Adrenal gland (tissue), 12 donors: ENCODE results near the gene ARID5B. TPM values are rescaled to one million over a fixed set of nuclear protein-coding genes. Genes with fewer than 3 reads are reported as not detected.

Source experiments
- DNase-seq, 7 donors: peaks; one replicate each; pipeline ENCODE4 v3.0.0-alpha.2; 2019 to 2020
- H3K27ac ChIP-seq, 5 donors: fragments of 200-600 bp; sonication (generic) in 4 of 5; 1 replicate in 3 of 5; 2 replicates in 2 of 5; pipeline versions ENCODE4 v1.5.1 to v1.8.0; 2016 to 2020; ENCODE audit warnings: mild to moderate bottlenecking in 1 of 5
- H3K27me3 ChIP-seq: fragments of 200-600 bp; 2 replicates; pipeline ENCODE4 v1.8.0; 2021
- H3K36me3 ChIP-seq, 2 donors: fragments of 200-600 bp; replicated peaks in 1 of 2; 1 replicate in 1 of 2; 2 replicates in 1 of 2; pipeline versions ENCODE4 v1.5.1 to v1.8.0; 2018 to 2022
- H3K4me1 ChIP-seq, 2 donors: fragments of 200-600 bp; replicated peaks in 1 of 2; 1 replicate in 1 of 2; 2 replicates in 1 of 2; pipeline versions ENCODE4 v1.5.1 to v1.8.0; 2018 to 2021
- H3K4me3 ChIP-seq, 4 donors: fragments of 200-600 bp; sonication (generic) in 3 of 4; one replicate each; pipeline ENCODE4 v1.5.1; 2016 to 2018
- H3K9me3 ChIP-seq, 3 donors: fragments of 200-600 bp; sonication (generic) in 1 of 3; replicated peaks in 1 of 3; 1 replicate in 2 of 3; 2 replicates in 1 of 3; pipeline versions ENCODE4 v1.5.1 to v1.8.0; 2016 to 2021
- POLR2A ChIP-seq, 2 donors: fragments of 450-650 bp; IDR thresholded peaks; one replicate each; pipeline ENCODE4 v1.6.1; 2017; ENCODE audit warnings: antibody characterized with exemption in 2 of 2, mild to moderate bottlenecking in 2 of 2, moderate library complexity in 1 of 2
- WGBS, 4 donors: extraction: QIAGEN DNeasy Blood & Tissue Kit in 2 of 4; methylation state at CpG; one replicate each; pipeline versions ENCODE4 v1.1.5 to v1.1.7; 2013 to 2017; 5-methylcytosine and 5-hydroxymethylcytosine counted together
- intact Hi-C, 2 donors: fragments of 100-400 bp; cut with DNase I; formaldehyde crosslinking; loops; one replicate each; pipeline versions ENCODE4 v1.14.1 to v1.15.0; 2022 to 2023
- polyA plus RNA-seq, 3 donors: library from polyadenylated mRNA; stranded (reverse); fragments of 200-250 nt in 2 of 3; fragments of 350-450 nt in 1 of 3; fragmentation: Illumina TruSeq in 1 of 3; extraction: RNeasy Lipid Tissue Mini Kit (QIAGEN cat#74804) in 1 of 3; gene quantifications; one replicate each; pipeline ENCODE4 v1.2.3, GENCODE V29; 2013 to 2014
- total RNA-seq, 9 donors: library from RNA; depleted of rRNA in 4 of 9; stranded (reverse); fragments of >200 nt in 4 of 9; fragments of 120-200 nt in 1 of 9; fragmentation: NEBNext Ultra II Directional in 1 of 9; extraction: Animal tissue kit (Norgen Biotek cat#: 25700) in 1 of 9; gene quantifications; one replicate each; pipeline versions ENCODE4 v1.1.0 to v1.2.4, GENCODE V29; 2013 to 2023
- TF ChIP-seq, protein P1 (sequence below), 6 experiments: fragments of 450-650 bp in 4 of 6; fragments of 200-600 bp in 2 of 6; sonication (generic) in 1 of 6; IDR thresholded peaks; 1 replicate in 5 of 6; 2 replicates in 1 of 6; pipeline versions ENCODE4 v1.5.1 to v1.8.0; 2016 to 2021; ENCODE audit warnings: antibody characterized with exemption in 6 of 6, mild to moderate bottlenecking in 2 of 6, moderate library complexity in 1 of 6
- donor health status: healthy with polysubstance abuse.
- donor health status: Bipolar disorder and iron deficiency.
- donor health status: DM: yes; HTN: yes; CAD: no.
- donor health status: DM: no; HTN: no; CAD: no.
- donor health status: DM: no; HTN: no; CAD: no.
- donor health status: DM: yes; HTN: yes; CAD: no.

The ARID5B gene
- total and polyA plus RNA-seq, 12 donors, result 5.7 to 42.4 (median 23.8) TPM

DNA sequence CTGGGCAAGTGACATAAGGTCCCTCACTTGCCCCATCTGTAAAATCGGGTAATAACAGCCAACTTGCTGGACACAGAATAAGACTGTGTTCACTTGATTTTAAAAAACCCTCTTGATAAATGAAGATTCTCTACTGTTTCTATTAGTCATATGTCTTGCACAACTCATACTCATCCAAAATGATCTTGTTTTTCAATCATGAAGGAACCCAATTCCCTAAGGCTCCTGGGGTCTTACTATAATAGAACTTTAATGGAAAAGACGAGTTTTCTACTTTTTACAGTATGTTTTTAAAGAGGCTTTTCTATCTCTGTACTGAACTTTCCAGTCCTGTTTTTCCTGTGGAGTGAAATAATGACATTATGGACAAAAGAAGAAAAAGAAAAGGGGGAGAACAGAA, 103.8 kb downstream of the ARID5B start:
- peaks cover 14 to 18% of the 10 kb centered on the region in 2 donors for H3K4me1 ChIP-seq
- TF ChIP-seq POLR2A (IDR thresholded peaks at IDR 0.05), result no peak
- TF ChIP-seq, protein P1, sequence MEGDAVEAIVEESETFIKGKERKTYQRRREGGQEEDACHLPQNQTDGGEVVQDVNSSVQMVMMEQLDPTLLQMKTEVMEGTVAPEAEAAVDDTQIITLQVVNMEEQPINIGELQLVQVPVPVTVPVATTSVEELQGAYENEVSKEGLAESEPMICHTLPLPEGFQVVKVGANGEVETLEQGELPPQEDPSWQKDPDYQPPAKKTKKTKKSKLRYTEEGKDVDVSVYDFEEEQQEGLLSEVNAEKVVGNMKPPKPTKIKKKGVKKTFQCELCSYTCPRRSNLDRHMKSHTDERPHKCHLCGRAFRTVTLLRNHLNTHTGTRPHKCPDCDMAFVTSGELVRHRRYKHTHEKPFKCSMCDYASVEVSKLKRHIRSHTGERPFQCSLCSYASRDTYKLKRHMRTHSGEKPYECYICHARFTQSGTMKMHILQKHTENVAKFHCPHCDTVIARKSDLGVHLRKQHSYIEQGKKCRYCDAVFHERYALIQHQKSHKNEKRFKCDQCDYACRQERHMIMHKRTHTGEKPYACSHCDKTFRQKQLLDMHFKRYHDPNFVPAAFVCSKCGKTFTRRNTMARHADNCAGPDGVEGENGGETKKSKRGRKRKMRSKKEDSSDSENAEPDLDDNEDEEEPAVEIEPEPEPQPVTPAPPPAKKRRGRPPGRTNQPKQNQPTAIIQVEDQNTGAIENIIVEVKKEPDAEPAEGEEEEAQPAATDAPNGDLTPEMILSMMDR (IDR thresholded peaks at IDR 0.05), result no peak
- H3K27me3 ChIP-seq, result no peaks in the 10 kb centered on the region
- DNase-seq, result no peak
- intact Hi-C loops, result no loop called here
- peak overlapping the region; percentile 7 to 73 (median 69) for H3K27ac ChIP-seq
- no peaks in the 10 kb centered on the region for H3K36me3 ChIP-seq
- no peaks in the 10 kb centered on the region for H3K9me3 ChIP-seq
- no peak overlapping the region for H3K4me3 ChIP-seq
- 57 to 63% (median 60%) methylated on average over 2 of the region's 2 CpGs for WGBS, 4 donors

DNA sequence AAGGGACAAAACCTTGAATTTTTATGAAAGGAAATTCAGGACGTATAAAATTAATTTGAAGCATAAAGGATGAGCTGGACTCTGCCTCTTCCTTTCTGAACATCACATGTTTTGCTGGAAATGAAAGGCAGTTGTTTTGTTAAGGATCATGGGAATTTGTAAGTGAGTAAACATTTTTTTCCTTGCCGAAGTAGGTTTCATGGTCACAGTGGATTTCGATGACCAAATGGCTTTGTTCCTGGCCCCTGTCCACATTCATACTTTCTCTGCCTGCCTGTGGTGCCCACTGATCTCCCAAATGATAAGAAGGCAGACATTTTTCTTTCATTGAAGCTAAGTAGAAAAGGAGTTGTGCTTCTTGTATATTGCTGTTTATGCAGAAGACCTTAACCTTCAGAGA, 104.2 kb downstream of the ARID5B start:
- TF ChIP-seq POLR2A (IDR thresholded peaks at IDR 0.05), result no peak
- TF ChIP-seq, protein P1 (IDR thresholded peaks at IDR 0.05), result no peak
- H3K4me3 ChIP-seq, result no peak overlapping the region
- DNase-seq, result peak; percentile 42 to 82 (median 75)
- peak overlapping the region; percentile 7 to 73 (median 56) for H3K27ac ChIP-seq
- intact Hi-C loops, result no loop called here
- H3K4me1 ChIP-seq, result peaks cover 14 to 18% of the 10 kb centered on the region in 2 donors
- 27 to 42% (median 35%) methylated on average over 3 of the region's 3 CpGs for WGBS, 4 donors
- no peaks in the 10 kb centered on the region for H3K9me3 ChIP-seq
- H3K36me3 ChIP-seq, result no peaks in the 10 kb centered on the region
- no peaks in the 10 kb centered on the region for H3K27me3 ChIP-seq

DNA sequence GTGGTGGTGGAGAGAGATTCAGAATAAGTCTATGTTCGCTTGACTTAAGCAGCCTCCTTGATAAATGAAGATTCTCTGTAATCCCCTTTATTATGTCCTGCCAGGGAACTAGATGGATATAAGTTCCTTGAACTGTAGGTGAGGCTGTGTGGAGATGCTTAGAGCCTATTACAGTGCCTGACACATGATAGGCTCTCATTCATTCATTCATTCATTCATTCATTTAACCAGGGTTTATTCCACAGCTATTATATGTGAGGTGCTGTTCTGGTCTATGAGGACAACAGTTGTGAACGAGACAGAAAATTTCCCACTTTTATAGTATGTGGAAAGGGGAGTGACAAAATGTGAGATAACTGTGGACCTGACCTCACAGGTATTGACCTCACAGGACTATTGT, 105.6 kb downstream of the ARID5B start:
- H3K36me3 ChIP-seq, result no peaks in the 10 kb centered on the region
- H3K27ac ChIP-seq, result no peak overlapping the region
- TF ChIP-seq, protein P1 (IDR thresholded peaks at IDR 0.05), result no peak
- no peak for TF ChIP-seq POLR2A (IDR thresholded peaks at IDR 0.05)
- H3K9me3 ChIP-seq, result no peaks in the 10 kb centered on the region
- intact Hi-C loops, result no loop called here
- peaks cover 14 to 15% of the 10 kb centered on the region in 2 donors for H3K4me1 ChIP-seq
- no peak for DNase-seq
- no peak overlapping the region for H3K4me3 ChIP-seq
- H3K27me3 ChIP-seq, result no peaks in the 10 kb centered on the region
- 89 to 97% (median 93%) methylated on average over 2 of the region's 2 CpGs for WGBS, 4 donors

DNA sequence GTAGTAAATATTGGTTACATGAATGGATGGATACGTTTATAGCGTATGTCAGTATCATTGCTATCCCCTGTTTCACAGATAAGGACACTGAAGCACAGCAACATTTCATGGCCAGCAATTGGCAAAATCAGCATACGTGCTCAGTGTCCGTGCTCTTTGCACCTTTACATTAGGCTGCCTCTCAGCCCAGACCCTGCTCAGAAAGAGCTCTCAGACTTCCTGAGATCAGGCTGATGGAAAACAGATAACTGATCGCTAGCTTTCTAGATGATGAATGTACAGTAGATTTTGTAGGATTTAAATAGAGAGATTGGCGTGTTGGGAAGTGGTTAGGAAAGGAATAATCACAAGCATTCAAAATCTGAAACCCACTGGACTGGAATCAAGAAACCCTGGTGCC, 106.7 kb downstream of the ARID5B start:
- no peak for TF ChIP-seq POLR2A (IDR thresholded peaks at IDR 0.05)
- TF ChIP-seq, protein P1 (IDR thresholded peaks at IDR 0.05), result no peak
- H3K36me3 ChIP-seq, result no peaks in the 10 kb centered on the region
- no peak overlapping the region for H3K27ac ChIP-seq
- intact Hi-C loops, result no loop called here
- no peak overlapping the region for H3K4me3 ChIP-seq
- no peaks in the 10 kb centered on the region for H3K9me3 ChIP-seq
- 93 to 95% (median 94%) methylated on average over 6 of the region's 6 CpGs for WGBS, 4 donors
- no peak for DNase-seq
- no peaks in the 10 kb centered on the region for H3K27me3 ChIP-seq
- peaks cover 14 to 15% of the 10 kb centered on the region in 2 donors for H3K4me1 ChIP-seq
